Inferior parietal cortex (tissue), 1 donor: Measurements from ENCODE around the gene LHFPL2.
A peak's percentile ranks its signal among the peaks of the same experiment; 100 is the strongest.

Source experiments
- DNase-seq: peaks from one replicate; pipeline ENCODE4 v3.0.0-alpha.2; 2016; ENCODE audit errors: extremely low spot score

The LHFPL2 gene

DNA sequence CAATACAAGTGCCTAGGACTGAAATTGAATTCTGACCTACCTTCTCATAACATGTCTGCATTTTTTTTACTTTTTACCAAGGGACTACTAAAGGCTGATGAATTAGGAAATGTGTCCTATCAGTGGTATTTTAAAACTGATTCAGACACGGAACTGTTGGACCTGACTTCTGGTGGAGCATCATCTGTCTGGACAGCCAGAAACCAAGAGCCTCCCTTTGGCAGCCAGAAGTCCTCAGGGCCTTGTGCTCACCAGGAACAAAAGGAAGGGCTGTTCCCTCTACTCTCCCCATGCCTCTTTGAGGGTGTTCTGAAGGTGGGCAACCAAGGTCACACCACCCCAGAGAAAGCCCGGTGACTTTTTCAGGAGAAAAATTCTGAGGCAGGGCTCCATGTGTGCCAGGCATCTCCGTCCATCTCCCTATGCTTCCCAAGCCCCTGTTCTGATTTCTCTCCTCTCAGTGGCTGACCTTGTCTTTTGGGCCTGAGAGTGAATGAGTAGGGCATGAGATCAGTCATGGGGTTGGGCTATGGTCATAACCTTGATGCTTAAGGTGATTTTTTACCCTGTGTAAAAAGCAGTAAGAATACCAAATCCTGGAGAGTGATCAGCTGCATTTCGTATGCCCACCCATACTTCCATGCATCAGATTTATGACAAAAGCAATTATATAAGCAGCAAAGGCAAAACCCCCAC is 144.5 kb downstream of the LHFPL2 start:
- no peak for DNase-seq

DNA sequence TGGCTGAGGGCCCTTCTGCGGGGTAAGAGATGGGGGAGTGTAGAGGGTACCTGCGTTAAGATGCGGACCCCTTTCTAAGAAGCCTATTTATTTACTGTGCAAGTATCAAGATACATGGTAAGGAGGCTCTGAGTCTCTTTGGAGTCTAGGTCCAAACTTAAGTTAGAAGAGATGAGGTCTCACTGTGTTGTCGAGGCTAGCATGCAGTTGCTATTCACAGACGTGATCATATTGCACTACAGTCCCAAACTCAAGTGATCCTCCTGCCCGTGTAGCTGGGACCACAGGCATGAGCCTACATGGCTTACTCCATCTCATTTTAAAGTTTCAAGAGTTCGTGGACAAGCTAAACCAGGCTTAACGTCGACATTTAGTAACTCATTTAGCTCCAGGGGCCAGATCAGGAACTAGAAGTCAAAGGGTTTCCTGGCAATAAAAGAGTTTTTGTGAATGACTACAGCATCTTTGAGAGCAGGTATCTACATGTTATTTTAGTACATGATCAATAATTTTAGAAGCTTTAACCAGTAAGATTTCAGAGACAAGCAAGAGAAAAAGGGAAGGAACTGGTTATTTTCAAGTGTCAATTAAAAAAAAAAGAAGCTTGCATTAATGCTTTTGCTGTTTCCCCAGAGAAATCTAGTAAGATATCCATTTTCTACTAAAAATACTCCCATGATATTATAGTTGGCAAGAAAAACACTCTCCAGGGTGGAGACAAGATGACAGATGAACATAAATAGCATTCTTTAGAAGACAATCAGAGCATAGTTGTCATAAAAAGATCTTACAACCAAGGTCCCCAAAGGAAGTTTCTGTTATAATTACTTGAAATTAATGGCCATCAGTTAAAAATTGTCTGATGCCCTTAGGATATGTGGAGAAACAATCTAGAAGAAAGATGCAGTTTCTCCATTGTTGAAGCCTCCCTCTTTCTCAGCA is 146.9 kb downstream of the LHFPL2 start:
- DNase-seq: no peak

DNA sequence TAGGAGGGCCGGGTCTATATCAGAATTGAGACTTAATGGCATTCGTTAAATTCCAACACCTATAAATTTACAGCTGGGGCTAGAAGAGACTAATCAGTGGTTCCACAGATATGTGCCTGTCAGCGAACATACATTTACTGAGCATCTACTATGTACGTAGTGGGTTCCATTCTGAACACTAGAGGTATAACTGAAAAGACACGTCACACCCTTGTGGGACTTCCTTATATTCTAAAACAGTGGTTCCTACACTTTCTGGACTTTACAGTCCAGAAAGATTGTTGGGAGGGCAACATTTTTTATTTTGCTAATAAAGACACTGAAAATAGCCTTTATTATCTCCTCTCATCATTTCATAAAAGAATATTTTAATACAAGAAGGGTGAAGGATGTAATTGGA is 147.7 kb downstream of the LHFPL2 start:
- no peak for DNase-seq

DNA sequence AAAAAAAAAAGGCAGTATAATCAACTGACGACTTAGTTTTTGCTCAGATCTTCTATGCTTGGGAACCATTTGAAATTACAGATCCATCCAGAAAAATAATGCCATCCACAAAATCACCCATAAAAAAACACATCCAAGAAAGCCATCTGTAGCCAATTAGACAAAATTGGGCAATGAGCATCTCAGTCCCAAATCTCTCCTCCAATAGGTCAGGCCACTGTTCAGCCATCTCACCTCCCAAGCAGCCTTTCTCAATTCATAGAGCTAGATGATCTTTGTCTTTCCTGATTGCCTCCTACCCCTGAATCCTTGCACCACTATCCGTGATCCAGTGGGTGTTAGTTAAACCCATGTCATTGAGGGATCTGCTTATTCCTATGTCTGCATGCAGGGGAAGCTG is 148.5 kb downstream of the LHFPL2 start:
- DNase-seq: no peak

DNA sequence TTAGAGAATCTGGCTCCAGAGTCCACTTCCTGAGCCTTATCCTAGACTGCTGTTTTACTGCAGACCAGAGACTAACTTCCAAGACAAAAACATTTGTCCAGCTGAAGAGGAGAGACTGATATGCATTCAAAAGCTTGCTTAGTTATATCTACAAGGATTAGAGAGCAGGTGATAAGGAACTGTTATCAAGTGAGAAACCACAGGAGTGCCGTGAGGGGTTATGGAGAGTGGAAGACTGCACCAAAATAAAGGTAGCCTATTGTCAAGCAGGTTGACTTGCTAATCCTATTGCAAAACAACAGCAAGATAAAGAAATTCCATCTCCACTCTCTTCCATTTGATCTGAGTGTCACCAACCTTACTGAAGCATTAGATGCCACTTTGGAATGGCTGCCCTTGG is 149.1 kb downstream of the LHFPL2 start:
- no peak for DNase-seq

DNA sequence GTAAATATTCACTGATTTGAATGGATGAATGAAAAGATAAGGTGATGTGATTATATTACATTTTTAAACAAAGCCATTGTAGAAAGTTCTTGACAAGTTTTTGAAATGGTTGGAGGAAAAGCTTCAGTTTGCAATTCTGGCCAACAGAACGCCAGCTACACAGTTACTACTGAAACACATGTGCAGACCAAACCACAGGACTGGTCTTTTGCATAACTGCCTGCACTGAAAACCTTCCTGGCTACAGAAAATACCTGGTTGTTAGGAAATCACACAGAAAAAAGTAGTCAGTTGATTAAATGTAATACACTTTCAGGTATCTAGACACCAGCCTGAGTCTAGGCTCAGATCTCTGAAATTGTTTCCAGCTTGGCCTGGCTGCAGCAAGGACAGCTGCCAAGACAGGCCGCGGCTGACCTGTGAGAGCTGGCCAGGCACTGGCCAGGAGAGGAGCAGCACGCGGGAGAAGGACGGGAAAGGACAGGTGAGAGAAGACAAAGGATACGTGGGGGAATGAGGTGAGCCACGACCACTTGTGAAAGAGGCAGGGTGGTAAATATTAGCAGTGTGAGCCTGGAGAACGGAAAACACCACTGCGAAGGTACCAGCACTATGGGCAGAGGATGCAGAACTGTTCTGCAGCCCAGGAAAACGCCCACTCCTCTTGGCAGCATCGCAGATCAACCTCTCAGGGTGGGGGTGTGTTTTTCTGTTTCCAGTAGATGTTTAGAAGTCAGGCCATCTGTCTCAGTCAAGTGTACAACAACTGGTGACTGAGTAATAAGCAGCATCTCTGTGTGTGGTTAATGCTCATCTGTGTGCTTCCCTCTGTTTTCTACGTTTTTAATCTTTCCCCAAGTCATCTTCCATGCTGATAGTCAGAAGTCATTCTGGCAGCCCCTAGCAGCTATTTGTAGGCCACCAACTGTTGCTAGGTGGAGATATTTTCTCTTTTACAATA is 150.7 kb downstream of the LHFPL2 start:
- DNase-seq: no peak

DNA sequence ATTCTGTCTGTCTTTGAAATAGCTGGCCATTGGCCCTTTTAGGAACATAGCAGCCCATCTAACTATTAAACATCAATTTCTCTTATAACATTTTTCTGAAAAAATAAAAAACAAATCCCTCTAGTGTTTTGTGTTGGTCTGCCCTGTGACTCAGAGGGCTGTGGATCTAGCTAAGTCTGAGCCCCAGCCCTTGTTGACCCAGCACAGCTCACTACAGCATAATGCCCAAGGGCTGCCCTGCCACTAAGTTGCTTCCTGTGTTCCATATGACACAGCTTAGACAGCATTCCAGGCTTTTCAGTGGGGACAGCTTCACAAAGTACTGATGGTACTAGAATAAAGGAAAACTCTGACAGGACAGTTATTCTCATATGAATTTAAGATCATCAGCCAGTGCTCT is 152.2 kb downstream of the LHFPL2 start:
- DNase-seq: no peak

DNA sequence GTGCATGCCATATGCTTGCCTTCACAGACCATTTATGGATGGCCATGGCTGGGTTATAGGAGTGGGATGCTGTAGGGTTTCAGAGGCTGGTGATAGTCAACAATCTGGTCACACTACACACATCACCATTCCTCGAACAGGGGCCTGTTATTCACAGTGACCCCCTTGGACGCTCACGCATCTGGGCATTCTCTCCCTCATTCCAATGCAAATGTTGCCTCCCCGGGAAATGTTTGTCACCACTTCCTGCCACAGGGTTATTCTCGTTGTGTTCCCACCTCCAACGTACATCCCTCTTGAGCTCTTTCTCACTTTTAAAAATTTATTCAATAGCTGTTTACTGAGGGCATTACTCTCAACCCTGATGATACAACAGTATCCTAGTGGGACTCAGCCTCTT is 152.8 kb downstream of the LHFPL2 start:
- no peak for DNase-seq

DNA sequence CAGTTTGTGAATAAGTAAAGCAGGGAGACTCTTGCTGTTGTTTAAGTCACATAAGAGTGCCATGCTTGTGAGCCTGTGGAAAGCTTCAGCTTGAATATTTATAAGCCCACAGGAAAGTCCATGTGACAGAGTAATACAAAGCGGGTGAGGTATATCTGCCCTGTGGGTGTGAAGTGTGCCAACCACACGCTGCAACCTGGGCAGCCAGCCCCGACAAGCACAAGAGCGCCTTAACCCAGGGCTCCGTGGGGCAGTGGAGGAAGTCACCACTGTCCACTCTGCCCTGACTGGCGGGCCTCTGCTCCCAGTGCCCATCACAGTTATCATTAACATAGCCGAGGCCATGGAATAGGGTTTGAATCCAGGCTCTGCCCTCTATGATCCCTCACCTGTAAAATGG is 155.9 kb downstream of the LHFPL2 start:
- DNase-seq: no peak

DNA sequence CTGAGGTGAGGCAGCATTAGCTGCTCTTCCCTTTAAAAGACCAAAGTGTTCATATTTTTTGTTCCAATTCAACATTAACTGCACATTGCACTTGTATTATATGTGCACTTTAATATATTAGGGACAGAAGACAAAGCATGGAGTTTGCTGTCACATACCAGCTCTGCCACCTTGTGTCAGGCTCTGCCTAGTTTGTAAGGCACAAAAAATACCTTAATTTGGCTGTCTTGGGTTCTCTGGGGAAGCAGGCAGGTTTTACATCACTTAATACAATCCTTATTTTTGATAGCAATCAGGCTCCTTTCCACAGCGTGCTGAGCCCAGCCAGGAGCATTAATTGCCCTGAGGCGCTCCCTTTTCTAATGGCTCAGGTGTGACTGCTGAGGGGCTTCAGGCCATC is 156.3 kb downstream of the LHFPL2 start:
- no peak for DNase-seq

DNA sequence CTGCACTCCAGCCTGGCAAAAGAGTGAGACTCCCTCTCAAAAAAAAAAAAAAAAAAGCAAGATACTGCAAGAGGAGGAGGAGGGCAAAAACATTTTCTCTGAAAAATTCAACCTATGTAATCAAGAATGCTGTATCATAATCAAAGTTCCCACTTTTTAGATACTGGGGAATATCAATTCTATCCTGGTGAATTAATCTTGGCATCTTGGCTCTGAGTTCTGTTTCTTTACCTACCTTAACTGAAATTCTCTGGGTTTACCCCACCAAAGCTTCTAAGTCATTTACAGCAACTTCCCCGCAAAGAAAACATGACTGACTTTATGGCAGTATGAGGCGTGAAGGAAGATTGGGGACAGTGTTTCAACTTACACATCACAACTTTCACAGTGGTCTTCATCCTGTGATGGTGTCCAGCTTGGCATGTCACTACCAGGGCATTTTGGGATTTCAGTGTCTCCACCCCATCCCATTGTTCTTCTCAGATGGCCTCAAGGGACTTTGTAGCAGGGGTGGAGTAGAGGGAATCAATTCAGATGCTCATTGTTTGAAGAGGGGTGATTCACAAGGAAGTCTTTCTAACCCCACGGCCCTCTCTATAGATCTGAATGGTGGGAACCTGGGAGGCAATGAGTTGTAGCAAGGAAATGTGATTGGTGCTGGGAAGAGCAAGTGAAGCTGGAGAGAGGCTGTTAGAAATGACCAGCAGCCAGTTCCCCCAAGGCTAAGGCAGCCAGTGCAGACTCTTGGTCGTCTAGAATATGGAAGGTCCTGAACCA is 157.7 kb downstream of the LHFPL2 start:
- DNase-seq: no peak

DNA sequence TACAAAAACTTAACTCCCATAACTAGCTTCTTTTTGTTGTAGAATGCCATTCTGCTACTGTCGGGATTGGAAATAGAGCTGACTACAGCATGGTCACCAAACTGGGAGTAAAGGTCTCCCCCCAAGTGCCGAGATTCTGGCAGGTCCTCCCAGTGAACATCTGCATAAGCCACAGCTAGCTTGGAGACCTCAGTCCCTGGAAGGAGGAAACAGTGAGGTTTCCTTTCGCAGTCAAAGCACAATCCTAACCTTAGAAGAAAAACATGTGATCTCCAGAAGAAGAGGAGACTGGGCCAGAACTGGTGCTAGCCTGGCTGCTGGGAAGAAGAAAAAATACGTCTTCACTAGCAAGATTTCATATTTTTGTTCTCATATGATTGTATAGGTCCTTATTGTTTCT is 160.7 kb downstream of the LHFPL2 start:
- no peak for DNase-seq

DNA sequence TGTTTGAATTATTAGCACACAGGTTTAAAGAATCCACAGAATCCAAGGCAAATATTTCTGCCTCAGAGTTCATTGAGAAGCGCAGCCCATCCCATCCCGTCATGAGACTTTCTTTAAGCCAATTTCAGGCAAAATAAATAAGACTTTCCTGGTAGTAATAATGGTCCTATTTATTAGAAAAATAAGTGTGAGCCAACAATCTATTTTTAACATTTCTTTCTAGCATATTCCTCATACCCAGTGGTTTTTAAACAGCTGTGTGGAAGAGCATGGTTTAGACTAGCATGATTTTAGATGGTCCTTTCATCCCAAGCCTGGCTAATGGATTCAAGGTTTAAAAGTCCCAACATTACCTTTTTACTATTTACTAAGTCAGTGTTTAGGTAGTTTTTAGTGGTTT is 162.4 kb downstream of the LHFPL2 start:
- DNase-seq: no peak

DNA sequence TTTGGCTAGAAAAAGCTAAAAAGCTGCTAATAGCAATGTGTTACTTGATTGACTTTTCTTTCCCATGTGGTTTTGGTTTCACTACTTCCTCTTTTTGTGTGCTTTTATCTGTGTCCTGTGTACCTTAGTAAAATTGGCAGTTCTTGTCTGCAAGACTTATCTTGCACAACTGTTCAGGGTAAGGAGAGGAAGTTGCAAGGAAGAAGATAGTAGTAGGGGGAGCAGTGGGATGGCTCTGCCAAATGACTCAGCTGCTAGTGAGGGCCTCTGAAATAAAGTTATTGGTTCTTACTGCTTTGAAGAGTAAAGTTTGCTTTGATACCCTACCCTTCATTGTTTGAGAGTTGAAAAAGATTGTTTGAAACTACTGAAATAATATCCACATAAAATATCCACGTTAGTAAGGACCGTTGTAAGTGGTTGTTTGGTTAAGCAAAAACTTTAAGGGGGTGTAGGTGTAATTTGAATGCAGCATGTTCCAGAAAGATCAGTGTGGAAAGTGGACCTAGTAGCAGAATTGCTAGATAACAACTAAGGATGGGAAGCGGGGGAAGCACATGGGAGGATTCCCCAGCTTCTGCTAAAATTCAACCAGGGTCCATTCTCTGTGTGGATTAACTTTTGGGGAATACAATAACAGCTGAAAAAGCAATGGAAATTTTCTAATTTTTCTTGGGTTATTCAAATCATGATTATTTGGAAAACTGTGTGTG is 164.6 kb downstream of the LHFPL2 start:
- DNase-seq: peak; percentile 49

DNA sequence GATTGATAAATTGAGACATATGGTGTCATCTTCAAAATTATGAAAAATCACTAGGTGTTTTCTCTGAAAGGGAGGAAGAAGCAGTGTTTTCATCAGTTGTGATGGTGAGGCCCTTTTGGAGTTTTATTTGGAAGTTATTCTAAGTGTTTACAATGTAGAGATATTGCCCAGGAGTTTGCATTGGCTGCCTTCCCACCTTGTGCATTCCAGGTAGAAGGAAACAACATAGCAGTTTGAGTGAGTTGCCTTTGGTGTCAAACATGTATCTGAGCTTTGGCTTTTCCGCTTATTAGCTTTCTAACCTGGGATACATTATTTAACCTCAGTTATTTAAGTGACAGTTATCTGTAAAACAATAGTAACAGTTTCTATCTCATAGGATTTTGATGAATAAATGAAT is 165.6 kb downstream of the LHFPL2 start:
- no peak for DNase-seq

DNA sequence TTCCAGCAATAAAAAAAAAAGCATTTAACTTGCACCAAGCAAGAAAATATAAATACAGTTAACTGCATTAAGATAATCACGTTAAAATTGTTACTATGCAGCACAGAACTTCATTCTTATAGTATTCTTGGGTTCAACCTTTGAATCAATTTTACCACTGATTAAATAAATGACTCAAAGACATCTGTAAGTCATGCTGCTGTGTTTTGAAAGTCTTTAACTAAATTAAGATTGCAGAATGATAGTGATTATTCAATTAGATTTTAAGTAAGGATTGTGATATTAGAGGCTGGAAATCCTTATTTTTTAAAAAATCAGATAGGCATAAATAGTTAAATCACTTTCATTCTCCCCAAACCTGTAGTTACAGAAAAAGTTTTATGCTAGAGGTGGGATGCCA is 171.8 kb downstream of the LHFPL2 start:
- DNase-seq: no peak

DNA sequence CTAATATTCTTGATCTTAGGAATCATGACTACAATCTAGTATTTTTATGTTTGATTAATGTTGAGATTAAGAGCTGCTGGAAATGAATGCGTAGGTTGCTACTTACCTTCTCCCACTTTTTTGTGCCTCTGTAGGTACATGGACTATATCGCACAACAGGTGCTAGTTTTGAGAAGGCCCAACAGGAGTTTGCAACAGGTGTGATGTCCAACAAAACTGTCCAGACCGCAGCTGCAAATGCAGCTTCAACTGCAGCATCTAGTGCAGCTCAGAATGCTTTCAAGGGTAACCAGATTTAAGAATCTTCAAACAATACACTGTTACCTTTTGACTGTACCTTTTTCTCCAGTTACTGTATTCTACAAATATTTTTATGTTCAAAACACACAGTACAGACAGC is 173.2 kb downstream of the LHFPL2 start:
- DNase-seq: no peak

DNA sequence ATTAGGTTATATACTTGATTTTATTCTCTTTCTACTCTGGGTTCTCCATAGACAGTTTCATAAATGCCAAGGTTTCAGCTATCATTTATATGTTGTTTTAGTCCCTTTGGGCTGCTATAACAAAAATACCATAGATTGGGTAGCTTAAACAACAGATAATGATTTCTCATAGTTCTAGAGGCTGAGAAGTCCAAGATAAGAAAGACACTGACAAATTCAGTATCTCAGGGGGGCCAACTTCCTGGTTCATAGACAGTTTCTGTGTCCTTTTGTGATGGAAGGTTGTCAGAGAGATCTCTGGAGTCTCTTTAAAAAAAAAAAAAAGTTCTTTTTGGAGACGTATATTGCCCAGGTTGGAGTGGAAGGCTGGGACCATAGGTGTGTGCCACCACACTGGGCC is 174.8 kb downstream of the LHFPL2 start:
- DNase-seq: no peak

DNA sequence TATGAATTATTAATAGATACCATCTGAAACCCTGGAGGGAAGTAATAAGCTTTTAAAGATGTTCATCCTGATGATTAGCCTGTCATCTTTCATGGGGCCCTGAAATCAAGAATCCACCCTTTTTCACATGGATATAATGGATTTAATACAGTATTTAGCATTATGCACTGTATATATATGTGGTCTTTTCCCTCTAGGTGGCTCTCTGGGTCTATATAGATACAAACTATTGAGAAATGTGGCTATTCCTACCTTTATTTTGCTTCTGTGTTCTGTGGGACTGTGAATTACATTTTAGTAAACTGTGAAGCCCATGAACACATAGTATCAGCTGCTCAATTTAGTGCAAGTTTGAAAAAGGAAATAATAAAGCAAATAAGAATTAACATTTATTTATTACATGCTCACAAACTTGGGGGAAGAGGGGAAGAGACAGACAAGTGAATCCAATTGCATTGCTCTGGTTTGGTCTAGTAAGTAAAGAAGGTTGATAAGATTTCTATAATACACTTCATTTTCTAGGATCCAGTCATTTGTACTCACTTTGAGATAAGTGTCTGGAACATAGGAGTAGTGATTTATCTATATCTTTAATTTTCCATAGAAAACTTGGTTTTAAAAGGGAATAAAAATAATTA is 176.0 kb downstream of the LHFPL2 start:
- peak; percentile 41 for DNase-seq

DNA sequence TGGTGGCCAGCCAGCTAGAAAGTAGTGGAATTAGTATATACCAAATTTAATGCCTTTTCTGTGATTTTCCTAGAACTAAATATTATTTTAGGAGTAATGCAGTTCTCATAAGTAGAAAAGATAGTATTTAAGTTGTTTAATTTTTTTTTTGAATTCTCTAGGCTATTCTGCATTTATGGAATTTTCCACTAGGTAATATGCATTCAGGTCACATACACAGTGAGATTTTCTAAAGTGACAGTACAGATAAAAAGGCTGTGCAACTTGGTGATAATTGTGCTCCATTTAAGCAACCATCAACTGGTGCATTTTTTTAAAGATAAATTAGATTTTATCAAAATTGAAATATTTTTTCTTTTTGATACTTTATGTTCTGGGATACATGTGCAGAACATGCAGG is 176.7 kb downstream of the LHFPL2 start:
- DNase-seq: no peak
